Lung (tissue), 12 donors: ENCODE measurements around the gene UNC13B. TPM values are rescaled to one million over a fixed set of nuclear protein-coding genes. Genes with fewer than 3 reads are reported as not detected.

Source experiments
- ATAC-seq: fragments of 200-7000 bp; cut with Tn5 transposase; one replicate; pipeline ENCODE4 v1.9.1; 2020; ENCODE audit warnings: moderate number of reproducible peaks; ENCODE audit not compliant: insufficient read depth, low FRiP score
- DNase-seq, 3 donors: peaks; one replicate each; pipeline ENCODE4 v3.0.0-alpha.2; 2013 to 2017
- H3K27ac ChIP-seq, 2 donors: one replicate each; pipeline ENCODE4 v1.5.1; 2013; ENCODE audit warnings: mild to moderate bottlenecking in 2 of 2, moderate library complexity in 2 of 2, control low read depth in 1 of 2, inconsistent platforms in 1 of 2, low read depth in 1 of 2, low read length in 1 of 2
- H3K27me3 ChIP-seq, 3 donors: one replicate each; pipeline ENCODE4 v1.5.1; 2013; ENCODE audit warnings: low read length in 2 of 3; ENCODE audit not compliant: control insufficient read depth in 3 of 3, insufficient read depth in 3 of 3
- H3K36me3 ChIP-seq, 4 donors: one replicate each; pipeline ENCODE4 v1.5.1; 2013; ENCODE audit warnings: low read length in 4 of 4, mild to moderate bottlenecking in 1 of 4, moderate library complexity in 1 of 4; ENCODE audit not compliant: control insufficient read depth in 4 of 4, insufficient read depth in 4 of 4
- H3K4me1 ChIP-seq, 5 donors: one replicate each; pipeline ENCODE4 v1.5.1; 2013; ENCODE audit warnings: low read length in 5 of 5, mild to moderate bottlenecking in 2 of 5, moderate library complexity in 1 of 5; ENCODE audit not compliant: control insufficient read depth in 5 of 5, insufficient read depth in 5 of 5
- H3K4me3 ChIP-seq: one replicate; pipeline ENCODE4 v1.5.1; 2013; ENCODE audit warnings: mild to moderate bottlenecking, control low read depth, moderate library complexity
- H3K9ac ChIP-seq, 2 donors: one replicate each; pipeline ENCODE4 v1.5.1; 2013; ENCODE audit warnings: low read length in 2 of 2, control low read depth in 1 of 2; ENCODE audit not compliant: insufficient read depth in 1 of 2
- H3K9me3 ChIP-seq, 4 donors: one replicate each; pipeline ENCODE4 v1.5.1; 2013; ENCODE audit warnings: low read length in 3 of 4, mild to moderate bottlenecking in 1 of 4, moderate library complexity in 1 of 4; ENCODE audit not compliant: control insufficient read depth in 4 of 4, insufficient read depth in 3 of 4
- CTCF ChIP-seq: IDR thresholded peaks from 2 replicates; pipeline ENCODE4 v1.5.1; 2012; ENCODE audit warnings: mild to moderate bottlenecking; ENCODE audit errors: control extremely low read depth, extremely low read depth
- WGBS, 2 donors: extraction: QIAGEN DNeasy Blood & Tissue Kit; methylation state at CpG; one replicate each; pipeline ENCODE4 v1.1.7; 2013; 5-methylcytosine and 5-hydroxymethylcytosine counted together
- polyA plus RNA-seq, 2 donors: library from polyadenylated mRNA; stranded (reverse); fragments of 200-250 nt; gene quantifications; one replicate each; pipeline ENCODE4 v1.2.1, GENCODE V29; 2013
- total RNA-seq, 2 donors: library from RNA; depleted of rRNA in 1 of 2; stranded (reverse); fragments of >200 nt in 1 of 2; gene quantifications; one replicate each; pipeline ENCODE4 v1.2.1, GENCODE V29; 2014 to 2021
- donor health status: control.
- donor health status: control.
- donor health status: Bipolar disorder and iron deficiency.
- donor health status: healthy.
- donor health status: DM: yes; HTN: yes; CAD: no.

The UNC13B gene
- total and polyA plus RNA-seq, 4 donors, result 25.8 to 102 (median 64.4) TPM

GRCh38 chr9:35380619-35381018 is 218.8 kb downstream of the UNC13B start:
- Histone ChIP-seq H3K9me3 (peaks cover 0 to 1% (median 0%) of the 10 kb centered on the region in 4 donors), H3K4me1 (no peaks in the 10 kb centered on the region), H3K4me3 (no peak overlapping the region), H3K9ac (no peak overlapping the region), H3K27ac (no peak overlapping the region), H3K36me3 (peaks cover 0 to 44% (median 13%) of the 10 kb centered on the region in 4 donors), H3K27me3 (no peaks in the 10 kb centered on the region)
- 89 to 98% methylated on average over 2 of the region's 2 CpGs for WGBS, 2 donors
- ATAC-seq (no peak), DNase-seq (no peak)
- no peak for TF ChIP-seq CTCF

GRCh38 chr9:35385042-35385441 is 223.2 kb downstream of the UNC13B start:
- no peak for TF ChIP-seq CTCF
- Histone ChIP-seq H3K9me3 (peaks cover 0 to 1% (median 0%) of the 10 kb centered on the region in 4 donors), H3K4me1 (no peaks in the 10 kb centered on the region), H3K27ac (no peak overlapping the region), H3K9ac (no peak overlapping the region), H3K36me3 (peaks cover 0 to 51% (median 22%) of the 10 kb centered on the region in 4 donors), H3K4me3 (no peak overlapping the region), H3K27me3 (no peaks in the 10 kb centered on the region)
- ATAC-seq (no peak), DNase-seq (peak in 2 of 3 donors; percentile 22 to 38)
- 63 to 81% methylated on average over 2 of the region's 2 CpGs for WGBS, 2 donors

GRCh38 chr9:35395076-35395705 is 233.4 kb downstream of the UNC13B start:
- DNase-seq (no peak), ATAC-seq (no peak)
- Histone ChIP-seq H3K9ac (no peak overlapping the region), H3K4me1 (no peaks in the 10 kb centered on the region), H3K9me3 (no peaks in the 10 kb centered on the region), H3K27ac (no peak overlapping the region), H3K4me3 (no peak overlapping the region), H3K36me3 (peaks cover 0 to 54% (median 15%) of the 10 kb centered on the region in 4 donors), H3K27me3 (no peaks in the 10 kb centered on the region)
- TF ChIP-seq CTCF, result no peak
- 91 to 93% methylated on average over 4 of the region's 4 CpGs for WGBS, 2 donors

- Histone ChIP-seq H3K9ac (no peak overlapping the region), H3K4me3 (no peak overlapping the region), H3K27ac (no peak overlapping the region), H3K9me3 (no peaks in the 10 kb centered on the region), H3K4me1 (no peaks in the 10 kb centered on the region), H3K36me3 (peaks cover 0 to 54% (median 16%) of the 10 kb centered on the region in 4 donors), H3K27me3 (no peaks in the 10 kb centered on the region)
- ATAC-seq (no peak), DNase-seq (no peak)
- WGBS, 2 donors, result 83 to 89% methylated on average over 1 of the region's 1 CpG
- TF ChIP-seq CTCF, result no peak
These were observed 233.9 kb downstream of the UNC13B start for GRCh38 chr9:35395706-35396101.
